Hepatocyte (in vitro differentiated cells): ENCODE results near the gene TMEM44. TPM values are rescaled to one million over a fixed set of nuclear protein-coding genes. Genes with fewer than 3 reads are reported as not detected.
"Not testable (repeated sequence)": the region's sequence is repeated elsewhere in the genome, so short reads cannot be mapped to it uniquely, and the experiment has no call there.

Experiments
- DNase-seq: peaks from one replicate; pipeline ENCODE4 v3.0.0-alpha.2; 2016; ENCODE audit warnings: low spot score
- H2AFZ ChIP-seq: fragments of 200-600 bp; sonication (generic); 2 replicates; pipeline ENCODE4 v1.6.0; 2016; ENCODE audit warnings: antibody characterized with exemption, mild to moderate bottlenecking
- H3K27ac ChIP-seq: fragments of 200-600 bp; sonication (generic); 2 replicates; pipeline ENCODE4 v1.5.1; 2016; ENCODE audit warnings: mild to moderate bottlenecking
- H3K27me3 ChIP-seq: fragments of 200-600 bp; sonication (generic); 2 replicates; pipeline ENCODE4 v1.6.1; 2016
- H3K36me3 ChIP-seq: fragments of 200-600 bp; sonication (generic); replicated peaks from 2 replicates; pipeline ENCODE4 v1.5.1; 2016; ENCODE audit warnings: low read depth; ENCODE audit not compliant: insufficient read depth
- H3K4me1 ChIP-seq: fragments of 200-600 bp; sonication (generic); 2 replicates; pipeline ENCODE4 v1.5.1; 2016; ENCODE audit warnings: mild to moderate bottlenecking, moderate library complexity; ENCODE audit not compliant: insufficient read depth
- H3K4me2 ChIP-seq: fragments of 200-600 bp; sonication (generic); 2 replicates; pipeline ENCODE4 v1.6.0; 2016
- H3K4me3 ChIP-seq: fragments of 200-600 bp; sonication (generic); 2 replicates; pipeline ENCODE4 v1.5.1; 2016; ENCODE audit warnings: mild to moderate bottlenecking
- H3K79me2 ChIP-seq: fragments of 200-600 bp; sonication (generic); 2 replicates; pipeline ENCODE4 v1.6.0; 2017; ENCODE audit warnings: mild to moderate bottlenecking
- H3K9me2 ChIP-seq: fragments of 200-600 bp; sonication (generic); replicated peaks from 2 replicates; pipeline ENCODE4 v1.6.0; 2017; ENCODE audit warnings: mild to moderate bottlenecking; ENCODE audit not compliant: insufficient read depth
- H3K9me3 ChIP-seq: fragments of 200-600 bp; sonication (generic); 2 replicates; pipeline ENCODE4 v1.5.1; 2016; ENCODE audit warnings: low read depth, mild to moderate bottlenecking
- H4K20me1 ChIP-seq: fragments of 200-600 bp; sonication (generic); 2 replicates; pipeline ENCODE4 v1.6.0; 2016; ENCODE audit warnings: mild to moderate bottlenecking; ENCODE audit not compliant: insufficient read depth, poor library complexity, severe bottlenecking
- EZH2 ChIP-seq: fragments of 200-600 bp; sonication (generic); IDR thresholded peaks from 2 replicates; pipeline ENCODE4 v1.6.1; 2016; ENCODE audit warnings: antibody characterized with exemption, mild to moderate bottlenecking, borderline replicate concordance
- EZH2phosphoT487 ChIP-seq: fragments of 200-600 bp; sonication (generic); IDR thresholded peaks from one replicate; pipeline ENCODE4 v1.6.1; 2018; ENCODE audit warnings: antibody characterized with exemption, mild to moderate bottlenecking, low read depth, moderate library complexity; ENCODE audit not compliant: unreplicated experiment, severe bottlenecking
- WGBS: methylation state at CpG from one replicate; pipeline ENCODE4 v1.1.6; 2016; ENCODE audit warnings: low lambda C conversion rate; ENCODE audit errors: missing lambda C conversion rate; 5-methylcytosine and 5-hydroxymethylcytosine counted together
- polyA plus RNA-seq: library from polyadenylated mRNA; unstranded; fragments of >200 nt; fragmentation: Nextera tagmentation; extraction: Ambion mirVana; gene quantifications from 2 replicates; pipeline ENCODE4 v1.2.1, GENCODE V29; 2016
- total RNA-seq: library from RNA; depleted of rRNA; stranded (reverse); fragments of >200 nt; gene quantifications from 2 replicates; pipeline ENCODE4 v1.2.3, GENCODE V29; 2014
- TF ChIP-seq, protein P1 (sequence below): fragments of 200-600 bp; sonication (generic); IDR thresholded peaks from 2 replicates; pipeline ENCODE4 v1.5.1; 2016; ENCODE audit warnings: antibody characterized with exemption, mild to moderate bottlenecking; ENCODE audit not compliant: poor library complexity

TMEM44 gene
- total and polyA plus RNA-seq, 2 experiments from 2014 or later: 6.6 to 9.1 TPM

DNA sequence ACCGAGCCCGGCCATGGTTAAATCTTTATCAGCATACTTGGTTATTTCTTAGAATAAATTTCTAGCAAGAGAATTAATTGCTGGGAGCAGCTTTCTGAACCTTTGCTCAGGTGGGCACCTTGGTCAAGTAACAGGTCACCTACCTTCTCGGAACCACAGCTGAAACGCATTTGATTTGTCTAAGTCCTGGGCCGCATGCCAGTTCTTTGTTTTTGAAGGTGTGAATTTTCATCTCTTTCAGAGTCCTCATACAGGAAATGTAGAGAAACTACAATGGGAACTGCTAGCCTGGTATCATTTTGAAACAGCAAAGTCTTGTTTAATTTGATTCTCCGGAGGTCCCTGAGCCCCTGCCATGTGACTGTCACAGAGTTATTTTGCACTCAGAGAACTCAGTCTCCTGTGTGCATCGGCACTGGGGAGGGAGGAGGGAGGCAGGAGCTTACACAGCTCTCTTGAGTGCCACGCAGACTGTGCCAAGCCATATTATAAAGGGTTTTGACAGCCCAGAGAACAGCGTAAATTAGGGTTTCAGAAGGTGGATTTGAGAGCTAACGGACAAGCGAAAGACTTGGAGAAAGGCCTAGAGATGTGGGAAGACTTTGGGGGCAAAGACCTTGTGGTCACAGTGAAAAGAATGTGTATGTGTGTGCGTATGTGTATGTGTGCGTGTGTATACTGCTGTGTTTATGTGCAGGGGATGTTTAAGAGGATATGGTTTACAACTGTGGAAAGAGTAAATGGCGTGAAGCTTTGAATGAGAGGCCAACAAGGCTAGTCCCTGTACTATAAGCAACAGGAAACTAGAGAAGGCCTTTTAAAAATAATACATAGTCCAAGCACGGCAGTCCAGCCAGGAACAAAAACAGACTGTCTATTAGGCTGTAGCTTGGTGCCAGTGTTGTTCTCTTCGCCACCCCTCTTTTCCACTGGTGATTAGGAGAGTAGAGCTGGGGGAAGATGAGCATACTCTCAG lies 84.6 kb downstream of the TMEM44 start:
- Histone ChIP-seq H3K27ac (peak overlapping the region; percentile 80), H3K4me2 (no peak overlapping the region), H3K36me3 (no peaks in the 10 kb centered on the region), H2AFZ (no peak overlapping the region), H4K20me1 (no peaks in the 10 kb centered on the region), H3K4me1 (no peaks in the 10 kb centered on the region), H3K9me3 (no peaks in the 10 kb centered on the region), H3K27me3 (no peaks in the 10 kb centered on the region), H3K4me3 (no peak overlapping the region), H3K9me2 (no peaks in the 10 kb centered on the region), H3K79me2 (no peaks in the 10 kb centered on the region)
- 63% methylated on average over 16 of the region's 16 CpGs for WGBS
- peak; percentile 19 for DNase-seq
- TF ChIP-seq, protein P1, sequence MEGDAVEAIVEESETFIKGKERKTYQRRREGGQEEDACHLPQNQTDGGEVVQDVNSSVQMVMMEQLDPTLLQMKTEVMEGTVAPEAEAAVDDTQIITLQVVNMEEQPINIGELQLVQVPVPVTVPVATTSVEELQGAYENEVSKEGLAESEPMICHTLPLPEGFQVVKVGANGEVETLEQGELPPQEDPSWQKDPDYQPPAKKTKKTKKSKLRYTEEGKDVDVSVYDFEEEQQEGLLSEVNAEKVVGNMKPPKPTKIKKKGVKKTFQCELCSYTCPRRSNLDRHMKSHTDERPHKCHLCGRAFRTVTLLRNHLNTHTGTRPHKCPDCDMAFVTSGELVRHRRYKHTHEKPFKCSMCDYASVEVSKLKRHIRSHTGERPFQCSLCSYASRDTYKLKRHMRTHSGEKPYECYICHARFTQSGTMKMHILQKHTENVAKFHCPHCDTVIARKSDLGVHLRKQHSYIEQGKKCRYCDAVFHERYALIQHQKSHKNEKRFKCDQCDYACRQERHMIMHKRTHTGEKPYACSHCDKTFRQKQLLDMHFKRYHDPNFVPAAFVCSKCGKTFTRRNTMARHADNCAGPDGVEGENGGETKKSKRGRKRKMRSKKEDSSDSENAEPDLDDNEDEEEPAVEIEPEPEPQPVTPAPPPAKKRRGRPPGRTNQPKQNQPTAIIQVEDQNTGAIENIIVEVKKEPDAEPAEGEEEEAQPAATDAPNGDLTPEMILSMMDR: no peak
- no peak for TF ChIP-seq EZH2
- no peak for TF ChIP-seq EZH2phosphoT487

DNA sequence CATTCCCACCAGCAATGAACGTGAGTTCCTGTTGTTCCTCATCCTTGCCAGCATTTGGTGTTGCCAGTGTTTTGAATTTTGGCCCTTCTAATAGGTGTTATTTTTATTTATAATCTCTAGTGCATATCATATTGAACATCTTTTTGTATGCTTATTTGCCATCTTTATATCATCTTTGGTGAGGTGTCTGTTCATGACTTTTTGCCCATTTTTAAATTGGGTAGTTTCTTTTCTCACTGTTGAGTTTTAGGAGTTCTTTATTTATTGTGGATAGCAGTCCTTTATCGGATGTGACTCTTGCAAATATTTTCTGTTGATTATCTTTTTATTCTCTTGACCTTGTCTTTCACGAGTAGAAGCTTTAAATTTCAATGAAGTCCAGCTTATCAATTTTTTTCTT lies 86.2 kb downstream of the TMEM44 start:
- Histone ChIP-seq H3K4me1 (no peaks in the 10 kb centered on the region), H3K27ac (no peak overlapping the region), H4K20me1 (no peaks in the 10 kb centered on the region), H3K27me3 (no peaks in the 10 kb centered on the region), H3K36me3 (no peaks in the 10 kb centered on the region), H3K79me2 (no peaks in the 10 kb centered on the region), H3K9me2 (no peaks in the 10 kb centered on the region), H3K4me2 (no peak overlapping the region), H3K9me3 (no peaks in the 10 kb centered on the region), H3K4me3 (no peak overlapping the region), H2AFZ (no peak overlapping the region)
- WGBS: 66% methylated on average over 3 of the region's 3 CpGs
- no peak for DNase-seq
- no peak for TF ChIP-seq EZH2phosphoT487
- TF ChIP-seq EZH2: no peak
- TF ChIP-seq, protein P1: no peak

DNA sequence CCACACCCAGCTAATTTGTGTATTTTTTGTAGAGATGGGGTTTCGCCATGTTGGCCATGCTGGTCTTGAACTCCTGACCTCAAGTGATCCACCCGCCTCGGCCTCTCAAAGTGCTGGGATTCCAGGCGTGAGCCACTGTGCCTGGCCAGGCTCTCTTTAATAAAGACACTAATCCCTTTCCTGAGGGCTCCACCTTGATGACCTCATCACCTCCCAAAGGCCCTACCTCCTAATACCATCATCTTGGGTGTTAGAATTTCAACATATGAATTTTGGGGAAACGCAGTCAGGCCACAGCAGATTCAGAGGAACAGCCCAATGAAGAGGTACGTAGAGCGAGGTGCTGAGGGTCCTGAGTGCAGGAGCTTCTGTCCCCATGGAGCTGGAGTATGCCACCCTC lies 87.7 kb downstream of the TMEM44 start:
- H3K4me1 ChIP-seq, H3K27ac ChIP-seq, H4K20me1 ChIP-seq, H3K9me3 ChIP-seq, H3K4me3 ChIP-seq, H2AFZ ChIP-seq, H3K9me2 ChIP-seq, H3K27me3 ChIP-seq, H3K36me3 ChIP-seq, H3K4me2 ChIP-seq, DNase-seq, H3K79me2 ChIP-seq: not testable (repeated sequence)
- 90% methylated on average over 7 of the region's 7 CpGs for WGBS

DNA sequence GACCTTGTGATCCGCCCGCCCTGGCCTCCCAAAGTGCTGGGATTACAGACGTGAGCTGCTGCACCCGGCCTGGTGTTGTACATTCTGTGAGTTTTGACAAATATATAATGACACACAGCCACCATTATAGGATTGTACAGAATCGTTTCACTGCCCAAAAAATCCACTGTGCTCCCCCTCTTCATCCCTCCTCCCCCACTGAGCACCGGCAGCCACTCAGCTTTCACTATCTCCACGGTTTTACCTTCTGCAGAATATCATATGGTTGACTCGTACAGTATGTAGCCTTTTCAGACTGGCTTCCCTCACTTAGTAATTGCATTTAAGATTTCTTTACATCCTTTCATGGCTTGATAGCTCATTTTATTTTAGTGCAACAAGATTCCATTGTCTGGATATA lies 89.7 kb downstream of the TMEM44 start:
- Histone ChIP-seq H3K9me3 (no peaks in the 10 kb centered on the region), H3K79me2 (no peaks in the 10 kb centered on the region), H3K27me3 (no peaks in the 10 kb centered on the region)

More for the DNA sequence above, 89.7 kb downstream of the TMEM44 start:
- H3K4me1 ChIP-seq: no peaks in the 10 kb centered on the region
- no peak overlapping the region for H3K4me2 ChIP-seq
- H3K4me3 ChIP-seq: no peak overlapping the region
- 92% methylated on average over 8 of the region's 8 CpGs for WGBS
- H3K27ac ChIP-seq: no peak overlapping the region
- H2AFZ ChIP-seq: no peak overlapping the region
- TF ChIP-seq EZH2phosphoT487: no peak
- TF ChIP-seq, protein P1: no peak
- TF ChIP-seq EZH2: no peak
- no peaks in the 10 kb centered on the region for H4K20me1 ChIP-seq
- no peaks in the 10 kb centered on the region for H3K36me3 ChIP-seq
- H3K9me2 ChIP-seq: no peaks in the 10 kb centered on the region
- DNase-seq: no peak
